Endothelial cell of umbilical vein (primary cell): ENCODE results near the gene SPP2.

Experiments used
- CTCF ChIP-seq, 2 donors: IDR thresholded peaks; 1 replicate in 1 of 2; 2 replicates in 1 of 2; pipeline ENCODE4 v1.5.1; 2011; ENCODE audit warnings: low read length in 2 of 2, mild to moderate bottlenecking in 2 of 2, moderate library complexity in 2 of 2, control low read depth in 1 of 2, inconsistent platforms in 1 of 2, low read depth in 1 of 2; ENCODE audit not compliant: insufficient read depth in 1 of 2; ENCODE audit errors: extremely low read depth in 1 of 2
- EZH2 ChIP-seq: IDR thresholded peaks from 2 replicates; pipeline ENCODE4 v1.6.1; 2012; ENCODE audit warnings: borderline replicate concordance, low read depth, mild to moderate bottlenecking, moderate library complexity, low read length, inconsistent platforms; ENCODE audit not compliant: severe bottlenecking
- MAX ChIP-seq: IDR thresholded peaks from 2 replicates; pipeline ENCODE4 v1.6.1; 2011; ENCODE audit not compliant: insufficient read depth, insufficient read length
- POLR2A ChIP-seq: IDR thresholded peaks from 2 replicates; pipeline ENCODE4 v1.6.1; 2012; ENCODE audit warnings: low read depth, mild to moderate bottlenecking, control low read depth, low read length
- POLR2AphosphoS5 ChIP-seq: IDR thresholded peaks from 2 replicates; pipeline ENCODE4 v1.6.1; 2012; ENCODE audit warnings: low read depth, mild to moderate bottlenecking, control low read depth, low read length, moderate library complexity; ENCODE audit not compliant: insufficient read depth

- no peak for TF ChIP-seq EZH2
- no peak for TF ChIP-seq CTCF (IDR thresholded peaks at IDR 0.05; ENCODE audit: extremely low read depth in 1 of 2, insufficient read depth in 1 of 2, low read depth in 1 of 2, low read length in 2 of 2)
- no peak for TF ChIP-seq MAX
- TF ChIP-seq POLR2A, result no peak
- no peak for TF ChIP-seq POLR2AphosphoS5
Observed at GRCh38 chr2:234098681-234099080, 48.2 kb downstream of the SPP2 start.
